Neuron (in vitro differentiated cells): ENCODE results near the gene DOCK4.

Experiments used
- H2AFZ ChIP-seq: one replicate; pipeline ENCODE4 v1.6.1; 2013; ENCODE audit warnings: low read depth, mild to moderate bottlenecking, inconsistent platforms, low read length, moderate library complexity
- H3K27me3 ChIP-seq: one replicate; pipeline ENCODE4 v1.6.1; 2013; ENCODE audit warnings: low read length; ENCODE audit not compliant: insufficient read depth
- H3K36me3 ChIP-seq: one replicate; pipeline ENCODE4 v1.6.1; 2013; ENCODE audit warnings: low read length; ENCODE audit not compliant: insufficient read depth
- H3K4me1 ChIP-seq: one replicate; pipeline ENCODE4 v1.6.1; 2013; ENCODE audit warnings: low read length; ENCODE audit not compliant: insufficient read depth
- H3K4me3 ChIP-seq: 2 replicates; pipeline ENCODE4 v1.5.1; 2013; ENCODE audit warnings: mild to moderate bottlenecking, low read length, moderate library complexity
- H3K9me3 ChIP-seq: one replicate; pipeline ENCODE4 v1.6.1; 2013; ENCODE audit warnings: low read length

The DOCK4 gene

DNA sequence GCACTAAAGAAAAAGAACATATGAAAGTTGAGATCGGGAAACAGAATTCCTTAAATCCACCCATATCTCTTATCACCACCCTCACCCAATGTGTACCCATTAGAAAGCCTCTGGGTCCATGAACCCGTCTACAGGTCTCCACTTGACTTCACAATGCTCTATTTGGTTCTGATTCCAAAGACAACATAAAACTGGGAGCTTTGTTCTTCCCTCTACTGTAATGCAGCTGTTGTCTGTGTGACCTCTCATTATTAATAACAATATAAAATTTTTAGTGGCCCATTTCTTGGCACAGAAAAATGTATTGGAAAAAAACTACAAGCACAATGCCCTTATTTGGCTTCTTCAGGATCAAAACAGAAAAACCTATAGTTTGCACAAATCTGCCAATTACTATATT, 30.0 kb downstream of the DOCK4 start:
- Histone ChIP-seq H3K36me3 (no peaks in the 10 kb centered on the region), H2AFZ (no peak overlapping the region), H3K4me3 (no peak overlapping the region), H3K4me1 (peaks cover 7% of the 10 kb centered on the region), H3K9me3 (no peaks in the 10 kb centered on the region), H3K27me3 (no peaks in the 10 kb centered on the region)

DNA sequence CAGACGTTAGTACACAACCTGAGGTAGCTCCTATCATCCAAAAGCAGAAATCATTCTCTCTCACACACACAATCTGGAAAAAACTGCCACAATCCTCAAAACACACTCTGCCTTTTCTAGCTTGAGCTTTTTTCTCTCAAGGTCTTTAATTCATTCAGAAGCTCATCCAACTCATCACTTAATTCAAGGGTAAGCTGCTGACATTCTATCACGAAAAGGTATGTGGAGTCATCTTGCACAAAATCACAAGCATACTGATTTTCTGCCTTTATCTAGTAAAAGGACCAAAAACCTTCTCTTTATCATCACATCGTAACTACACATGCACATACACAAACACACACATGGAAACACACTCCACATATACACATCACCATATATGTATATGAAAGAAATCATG, 32.0 kb downstream of the DOCK4 start:
- no peak overlapping the region for H3K4me3 ChIP-seq
- no peak overlapping the region for H2AFZ ChIP-seq
- H3K27me3 ChIP-seq = no peaks in the 10 kb centered on the region
- H3K9me3 ChIP-seq = no peaks in the 10 kb centered on the region
- peaks cover 7% of the 10 kb centered on the region for H3K4me1 ChIP-seq
- H3K36me3 ChIP-seq = no peaks in the 10 kb centered on the region

- no peaks in the 10 kb centered on the region for H3K36me3 ChIP-seq
- H2AFZ ChIP-seq = no peak overlapping the region
- H3K27me3 ChIP-seq = no peaks in the 10 kb centered on the region
- H3K4me1 ChIP-seq = peaks cover 7% of the 10 kb centered on the region
- no peaks in the 10 kb centered on the region for H3K9me3 ChIP-seq
- H3K4me3 ChIP-seq = no peak overlapping the region
Measured at GRCh38 chr7:112173568-112173905, 32.7 kb downstream of the DOCK4 start.

DNA sequence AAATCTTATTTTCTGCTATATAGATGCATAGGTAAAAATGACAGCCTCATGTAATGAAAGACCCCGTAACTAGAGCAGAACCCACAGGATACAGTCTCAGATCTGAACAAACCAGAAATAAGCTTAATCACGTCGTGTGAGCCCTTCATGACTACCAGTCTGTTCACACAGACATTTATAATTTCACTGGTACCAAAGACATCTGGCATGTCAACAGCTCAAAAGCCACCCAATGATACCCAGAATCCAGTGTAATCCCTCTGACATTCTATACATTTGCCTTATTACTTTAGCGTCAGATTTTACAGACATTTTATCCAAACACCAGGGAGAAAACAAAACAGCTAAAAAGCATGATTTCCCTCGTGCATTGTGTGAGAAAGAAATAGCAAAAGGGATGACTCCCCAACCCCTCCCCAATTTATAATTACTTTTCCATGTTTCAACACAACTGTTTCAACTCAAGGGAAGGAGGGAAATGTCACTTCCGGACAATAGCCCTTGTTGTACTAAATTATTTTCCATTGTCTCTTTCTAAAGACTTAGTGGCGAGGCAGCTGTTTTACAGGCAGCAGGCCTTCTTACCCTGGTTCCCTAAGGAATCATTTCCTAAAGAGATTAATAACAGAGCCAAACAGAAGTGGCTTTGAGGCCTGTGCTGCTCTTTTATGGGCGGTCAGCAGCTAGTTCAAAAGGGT, 33.2 kb downstream of the DOCK4 start:
- no peaks in the 10 kb centered on the region for H3K36me3 ChIP-seq
- peaks cover 7% of the 10 kb centered on the region for H3K4me1 ChIP-seq
- H2AFZ ChIP-seq = no peak overlapping the region
- no peaks in the 10 kb centered on the region for H3K9me3 ChIP-seq
- H3K27me3 ChIP-seq = no peaks in the 10 kb centered on the region
- H3K4me3 ChIP-seq = no peak overlapping the region

DNA sequence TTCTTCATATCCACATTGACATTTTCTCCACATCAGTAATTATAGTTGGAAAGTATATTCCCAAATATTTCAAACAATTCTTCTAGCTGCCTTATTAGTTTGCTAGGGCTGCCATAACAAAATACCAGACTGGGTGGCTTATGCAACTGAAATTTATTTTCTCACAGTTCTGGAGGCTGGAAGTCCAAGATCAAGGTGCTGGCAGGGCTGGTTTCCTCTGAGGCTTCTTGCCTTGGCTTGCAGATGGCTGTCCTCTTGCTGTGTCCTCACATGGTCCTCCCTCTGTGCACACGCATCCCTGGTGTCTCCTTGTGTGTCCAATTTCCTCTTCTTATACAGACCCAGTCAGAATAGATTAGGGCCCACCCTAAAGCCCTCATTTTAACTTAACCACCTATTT, 34.5 kb downstream of the DOCK4 start:
- H3K27me3 ChIP-seq = no peaks in the 10 kb centered on the region
- H2AFZ ChIP-seq = no peak overlapping the region
- no peak overlapping the region for H3K4me3 ChIP-seq
- no peaks in the 10 kb centered on the region for H3K36me3 ChIP-seq
- no peaks in the 10 kb centered on the region for H3K9me3 ChIP-seq
- peaks cover 7% of the 10 kb centered on the region for H3K4me1 ChIP-seq

- Histone ChIP-seq H3K36me3 (no peaks in the 10 kb centered on the region), H3K4me3 (no peak overlapping the region), H3K27me3 (no peaks in the 10 kb centered on the region), H3K4me1 (peaks cover 7% of the 10 kb centered on the region), H2AFZ (no peak overlapping the region), H3K9me3 (no peaks in the 10 kb centered on the region)
Measured at GRCh38 chr7:112168915-112169314, 37.3 kb downstream of the DOCK4 start.

DNA sequence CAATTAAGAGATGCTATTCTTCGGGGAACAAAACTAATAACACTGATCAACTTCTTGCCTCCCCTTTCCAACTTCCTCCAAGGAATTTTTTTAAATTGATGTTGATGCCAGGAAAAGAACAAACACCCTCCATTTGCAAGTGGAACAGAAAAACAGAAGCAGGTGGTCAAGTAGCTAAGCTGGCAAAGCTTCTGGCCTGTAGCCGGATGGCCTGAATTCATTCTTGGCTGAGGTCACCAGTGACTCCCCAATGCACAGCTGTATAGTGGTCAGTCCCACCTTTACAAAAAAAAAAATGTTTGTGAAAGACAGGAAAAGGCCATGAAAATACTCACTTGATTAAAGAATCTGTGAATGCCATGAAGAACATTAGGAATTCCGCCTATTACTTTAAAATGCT, 39.1 kb downstream of the DOCK4 start:
- Histone ChIP-seq H2AFZ (no peak overlapping the region), H3K4me1 (peaks cover 10% of the 10 kb centered on the region), H3K9me3 (no peaks in the 10 kb centered on the region), H3K36me3 (no peaks in the 10 kb centered on the region), H3K27me3 (no peaks in the 10 kb centered on the region), H3K4me3 (no peak overlapping the region)

- H3K4me3 ChIP-seq = peak overlapping the region; percentile 29
- H2AFZ ChIP-seq = no peak overlapping the region
- H3K9me3 ChIP-seq = no peaks in the 10 kb centered on the region
Measured at GRCh38 chr7:112162784-112163506, 43.3 kb downstream of the DOCK4 start.

GRCh38 chr7:112162142-112162766, 43.9 kb downstream of the DOCK4 start:
- Histone ChIP-seq H2AFZ (no peak overlapping the region), H3K36me3 (no peaks in the 10 kb centered on the region), H3K4me3 (peak overlapping the region; percentile 29), H3K9me3 (no peaks in the 10 kb centered on the region), H3K27me3 (no peaks in the 10 kb centered on the region), H3K4me1 (peaks cover 42% of the 10 kb centered on the region)

More at GRCh38 chr7:112162784-112163506, 43.3 kb downstream of the DOCK4 start:
- H3K4me1 ChIP-seq = peaks cover 42% of the 10 kb centered on the region
- H3K36me3 ChIP-seq = no peaks in the 10 kb centered on the region
- H3K27me3 ChIP-seq = no peaks in the 10 kb centered on the region

DNA sequence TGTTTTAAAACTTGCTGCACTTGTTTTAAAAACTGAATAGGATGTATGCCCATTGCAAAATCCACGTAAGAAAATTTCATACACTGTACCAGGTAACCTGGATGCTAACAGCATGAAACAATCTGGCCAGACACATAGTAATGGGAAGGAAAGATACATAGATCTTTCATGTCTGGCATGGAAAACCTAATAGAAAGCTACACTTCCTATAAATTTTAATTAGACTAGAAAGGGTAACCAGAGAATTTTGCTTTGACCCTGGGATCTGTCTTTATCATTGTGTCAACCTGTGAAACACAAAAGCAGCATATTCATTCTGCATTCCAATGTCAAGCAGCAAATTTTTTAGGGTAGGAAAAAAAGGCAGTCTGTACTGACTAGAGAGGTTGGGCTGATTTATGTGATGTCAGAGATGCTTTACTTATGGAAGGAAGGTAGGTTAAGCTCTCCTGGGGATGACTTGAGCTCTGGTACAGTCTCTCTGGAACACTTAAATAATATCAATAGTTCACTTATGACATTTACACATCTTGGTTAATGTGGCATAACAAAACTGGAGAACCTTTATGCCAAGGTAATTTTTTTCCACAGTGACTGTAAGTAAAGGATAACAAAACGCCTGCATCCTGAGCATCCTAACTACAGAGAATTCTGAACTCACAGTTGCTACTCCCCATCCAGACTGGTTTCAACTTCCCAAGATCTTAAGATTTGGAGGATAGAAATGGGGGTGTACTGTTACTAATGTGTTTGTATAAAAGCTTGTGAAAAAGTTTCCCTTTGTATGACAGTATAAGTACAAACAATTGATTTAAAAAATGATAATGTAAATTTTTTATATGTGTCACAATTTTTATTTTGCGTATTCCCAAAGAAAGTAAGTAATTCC, 44.7 kb downstream of the DOCK4 start:
- H3K4me3 ChIP-seq = peak overlapping the region; percentile 15
- H3K36me3 ChIP-seq = no peaks in the 10 kb centered on the region
- peaks cover 42% of the 10 kb centered on the region for H3K4me1 ChIP-seq
- H2AFZ ChIP-seq = no peak overlapping the region
- H3K27me3 ChIP-seq = no peaks in the 10 kb centered on the region
- H3K9me3 ChIP-seq = no peaks in the 10 kb centered on the region

- Histone ChIP-seq H3K4me1 (peaks cover 42% of the 10 kb centered on the region), H2AFZ (peak overlapping the region; percentile 4), H3K4me3 (peak overlapping the region; percentile 14), H3K27me3 (no peaks in the 10 kb centered on the region), H3K36me3 (no peaks in the 10 kb centered on the region), H3K9me3 (no peaks in the 10 kb centered on the region)
Measured at GRCh38 chr7:112160771-112161150, 45.4 kb downstream of the DOCK4 start.

DNA sequence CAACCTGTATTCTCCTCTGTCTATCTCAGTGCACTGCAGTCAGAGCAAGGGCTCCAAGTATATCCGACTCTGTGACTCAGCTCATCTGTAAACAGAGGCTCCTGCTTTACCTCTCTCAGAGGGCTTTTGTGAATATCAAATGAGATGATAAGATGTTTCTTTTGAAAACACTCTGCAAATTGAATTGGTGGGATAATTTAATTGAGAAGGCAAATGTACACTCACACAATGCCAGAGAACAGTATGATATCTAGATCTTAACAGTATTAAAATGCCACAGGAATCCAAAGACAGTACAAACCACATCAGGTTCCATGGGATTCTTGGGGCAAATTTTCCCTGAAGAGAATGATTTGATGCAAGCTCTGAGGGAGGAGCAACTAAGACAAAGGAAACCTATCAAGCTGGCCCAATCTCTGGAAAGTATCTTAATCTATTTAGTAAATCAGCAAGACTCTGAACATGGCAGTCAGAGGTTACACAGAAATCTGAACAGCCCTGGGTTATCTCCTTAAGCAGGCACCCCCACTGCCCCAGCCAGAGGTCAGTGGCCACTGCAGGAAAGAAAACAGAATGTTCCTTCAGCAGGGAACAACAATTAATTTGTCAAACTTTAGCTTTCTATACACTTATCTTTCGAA, 45.9 kb downstream of the DOCK4 start:
- Histone ChIP-seq H2AFZ (peak overlapping the region; percentile 4), H3K4me3 (peak overlapping the region; percentile 14), H3K9me3 (no peaks in the 10 kb centered on the region), H3K27me3 (no peaks in the 10 kb centered on the region), H3K36me3 (no peaks in the 10 kb centered on the region), H3K4me1 (peaks cover 42% of the 10 kb centered on the region)
